Amniotic epithelial cell (primary cell): ENCODE measurements around the gene ADAM20.
"Not testable (repeated sequence)": the region's sequence is repeated elsewhere in the genome, so short reads cannot be mapped to it uniquely, and the experiment has no call there.

Experiments used
- DNase-seq: peaks from one replicate; pipeline ENCODE4 v3.0.0-alpha.2; 2010; ENCODE audit warnings: low read depth

Gene ADAM20

GRCh38 chr14:70534904-70535303, at the start of gene ADAM20:
Gene ADAM20, minus strand, starts transcription at chr14:70535004. Its CDS starts 10,247 bp downstream, at chr14:70524757.
- no peak for DNase-seq

DNA sequence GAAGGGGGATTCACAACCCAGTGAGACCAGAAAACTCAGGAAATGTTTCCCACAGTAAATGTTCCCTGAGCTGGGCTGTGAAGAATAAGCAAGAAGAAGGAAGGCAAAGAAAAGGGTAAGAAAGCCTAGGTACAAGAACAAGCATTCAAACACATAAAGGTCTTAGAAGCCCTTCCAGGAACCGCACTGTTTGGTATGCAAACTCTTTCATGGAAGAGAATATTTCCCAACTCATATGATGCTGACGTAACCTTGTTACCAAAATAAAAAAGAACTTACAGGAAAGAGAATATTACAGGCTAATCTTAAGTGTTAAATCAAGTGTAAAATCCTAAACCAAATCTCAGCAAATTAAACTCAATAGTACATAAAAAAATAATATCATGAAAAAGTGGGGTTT, 42.1 kb upstream of the ADAM20 start:
- DNase-seq, result peak; percentile 34

GRCh38 chr14:70573050-70573449, 38.2 kb upstream of the ADAM20 start:
- no peak for DNase-seq

- no peak for DNase-seq
Observed at GRCh38 chr14:70571139-70571538, 36.3 kb upstream of the ADAM20 start.

DNA sequence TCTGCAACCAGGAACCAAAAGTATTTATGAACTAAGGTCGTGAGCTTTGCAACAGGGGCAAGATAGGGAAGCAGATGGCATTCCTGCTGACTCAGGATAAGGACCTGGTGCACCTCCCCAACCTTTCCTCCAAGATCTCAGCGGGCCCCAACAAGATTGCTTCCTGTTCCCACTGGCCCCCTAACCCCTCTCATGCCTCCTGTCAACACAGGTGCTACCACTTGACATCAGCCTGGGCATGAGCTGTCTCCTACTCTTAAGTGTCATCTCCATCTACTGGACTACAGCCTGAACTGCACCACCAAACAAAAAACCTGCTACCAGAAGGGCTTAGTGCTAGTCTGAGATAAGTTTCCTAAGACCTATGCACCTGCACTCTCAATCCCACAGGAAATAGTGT, 33.0 kb upstream of the ADAM20 start:
- DNase-seq, result peak; percentile 48

- no peak for DNase-seq
Observed at GRCh38 chr14:70563869-70564268, 29.1 kb upstream of the ADAM20 start.

GRCh38 chr14:70563417-70563816, 28.6 kb upstream of the ADAM20 start:
- no peak for DNase-seq

- no peak for DNase-seq
Observed at GRCh38 chr14:70558356-70558755, 23.6 kb upstream of the ADAM20 start.

DNA sequence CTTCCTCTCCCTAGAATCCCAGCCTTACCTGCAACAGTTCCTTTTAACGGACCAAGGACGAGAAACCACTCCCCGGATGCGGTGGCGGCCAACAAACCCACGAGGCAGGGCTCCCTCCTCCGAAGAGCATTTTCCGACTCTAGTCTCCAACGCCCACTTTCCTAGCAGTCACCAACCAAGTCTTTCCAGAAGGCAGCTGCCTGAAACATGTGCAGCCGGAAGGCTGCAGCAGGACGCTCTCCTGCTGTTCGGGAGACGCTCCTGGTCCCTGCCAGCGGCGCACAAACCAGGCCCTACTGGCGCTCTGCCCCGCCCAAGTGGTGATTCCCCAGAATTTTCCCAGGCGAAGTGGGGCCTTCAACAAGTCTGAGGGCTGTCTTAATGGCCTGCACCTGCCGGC, 21.1 kb upstream of the ADAM20 start:
- DNase-seq, result peak; percentile 5

DNA sequence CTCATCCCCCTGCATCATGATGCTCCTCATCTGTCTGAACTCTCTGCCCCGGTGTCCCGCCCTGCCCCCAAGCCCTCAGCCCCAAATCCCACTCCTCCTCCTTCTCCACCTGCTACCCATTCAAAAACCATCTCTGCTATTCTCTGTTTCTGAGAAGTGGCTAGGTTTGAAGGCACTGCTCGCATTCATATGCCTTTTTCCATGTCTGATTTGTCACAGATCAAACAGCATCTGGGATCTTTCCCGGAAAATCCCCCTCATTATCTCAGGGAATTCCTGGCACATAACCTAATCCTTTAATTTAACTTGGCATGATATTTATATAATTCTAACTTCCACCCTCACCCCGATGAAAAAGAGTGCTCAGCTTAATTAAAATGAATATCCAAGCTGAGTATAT, 3.3 kb upstream of the ADAM20 start:
- no peak for DNase-seq

DNA sequence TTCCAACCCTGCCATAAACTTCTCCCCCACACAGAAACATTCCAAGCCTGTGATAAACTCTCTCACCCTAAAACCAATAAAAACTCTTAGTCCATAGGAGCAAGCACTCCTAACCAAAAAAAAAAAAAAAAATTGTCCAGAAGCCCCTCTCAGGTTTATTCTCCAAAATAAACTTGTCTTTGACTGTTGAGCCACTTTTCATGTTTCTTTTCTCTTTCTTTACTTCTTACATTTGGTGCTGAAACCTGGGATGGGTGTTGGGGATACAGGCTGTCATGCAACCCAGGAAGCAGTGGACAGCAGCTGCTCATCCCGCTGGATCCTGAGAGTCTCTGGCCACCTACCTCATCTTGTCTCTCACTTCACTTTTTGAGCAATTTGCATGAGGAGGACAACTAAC, 2.0 kb upstream of the ADAM20 start:
- DNase-seq, result no peak

DNA sequence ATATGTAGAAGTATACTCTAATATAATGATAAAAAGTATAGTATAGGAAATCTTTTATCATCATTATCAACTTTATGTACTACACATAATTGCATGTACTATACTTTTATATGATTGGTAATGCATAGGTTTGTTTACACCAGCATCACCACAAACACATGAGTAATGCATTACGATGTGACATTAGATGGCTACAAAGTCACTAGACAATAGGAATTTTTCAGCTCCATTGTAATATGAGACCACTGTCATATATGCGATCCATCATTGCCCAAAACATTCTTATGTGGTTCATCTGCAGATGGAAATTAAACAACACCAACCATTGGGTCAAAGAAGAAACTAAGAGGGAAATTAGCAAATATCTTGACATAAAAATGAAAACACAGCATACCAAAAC, 4.4 kb downstream of the ADAM20 start:
- DNase-seq, result no peak

DNA sequence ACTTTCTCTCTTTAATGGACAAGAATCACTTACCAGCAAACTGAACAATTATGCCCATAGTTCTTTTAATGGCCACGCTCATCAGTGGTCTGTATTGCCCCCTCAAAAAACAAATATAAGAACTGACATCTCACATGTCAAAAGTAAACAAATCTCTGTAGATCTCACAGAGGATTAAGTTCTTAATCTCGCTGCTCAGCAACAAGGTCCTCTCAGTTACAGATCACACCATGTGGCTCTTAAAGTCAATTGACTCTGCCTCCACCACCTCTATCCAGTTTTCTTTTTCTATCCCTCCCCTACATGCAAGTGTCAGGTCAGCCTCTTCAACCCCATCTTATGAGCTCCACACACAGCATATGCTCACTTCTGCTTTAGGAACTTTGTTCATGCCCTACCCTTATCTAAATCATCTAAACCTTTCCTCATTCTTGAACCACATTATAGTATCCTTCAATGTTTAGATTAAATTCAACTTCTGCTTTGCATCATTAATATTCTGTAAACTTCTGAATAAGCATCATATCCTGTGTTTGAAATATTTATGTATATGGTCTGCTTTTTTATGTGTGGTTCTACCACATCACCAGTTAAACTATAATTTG, 7.2 kb downstream of the ADAM20 start:
- DNase-seq, result no peak

GRCh38 chr14:70525691-70526090, 9.1 kb downstream of the ADAM20 start:
- DNase-seq, result no peak

- no peak for DNase-seq
Observed at GRCh38 chr14:70515811-70516210, 19.0 kb downstream of the ADAM20 start.

GRCh38 chr14:70514168-70515069, 20.4 kb downstream of the ADAM20 start:
- DNase-seq, result peak; percentile 9

DNA sequence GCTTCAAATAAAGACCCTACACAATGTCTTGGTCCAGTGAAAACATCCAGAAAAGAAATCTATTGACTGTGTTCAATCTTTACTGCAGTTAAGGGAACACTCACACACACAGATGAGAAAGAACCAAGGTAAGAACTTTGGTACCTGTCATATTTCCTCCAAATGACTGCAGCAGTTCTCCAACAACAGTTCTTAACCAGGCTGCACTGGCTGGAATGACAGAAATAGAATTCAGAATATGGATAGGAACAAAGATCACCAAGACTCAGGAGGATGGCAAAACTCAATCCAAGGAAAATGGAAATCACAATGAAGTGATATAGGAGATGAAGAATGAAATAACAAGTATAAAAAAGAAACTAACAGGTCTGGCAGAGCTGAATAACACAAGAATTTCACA, 36.6 kb downstream of the ADAM20 start:
- no peak for DNase-seq

DNA sequence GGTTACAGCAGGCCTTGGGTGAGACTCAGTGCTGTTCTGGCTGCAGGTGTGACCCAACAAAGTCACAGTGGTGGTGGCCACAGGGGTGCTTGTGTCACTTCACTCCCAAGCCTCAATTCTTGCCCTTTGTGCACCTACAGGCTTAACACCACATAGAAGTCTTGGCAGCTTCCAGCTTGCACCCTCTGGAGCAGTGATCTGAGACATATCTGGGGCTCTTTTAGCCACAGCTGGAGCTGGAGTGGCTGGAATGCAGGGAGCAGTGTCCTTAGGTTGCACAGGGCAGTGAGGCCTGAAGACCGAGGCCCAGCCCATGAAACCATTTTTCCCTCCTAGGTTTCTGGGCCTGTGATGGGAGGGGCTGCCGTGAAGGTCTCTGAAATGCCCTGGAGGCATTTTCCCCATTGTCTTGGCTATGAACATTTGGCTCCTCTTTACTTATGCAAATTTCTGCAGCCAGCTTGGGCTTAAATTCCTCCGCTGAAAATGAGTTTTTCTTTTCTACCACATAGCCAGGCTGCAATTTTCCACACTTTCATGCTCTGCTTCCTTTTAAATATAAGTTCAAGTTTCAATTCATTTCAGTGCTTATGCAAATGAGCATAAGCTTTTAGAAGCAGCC, 45.1 kb downstream of the ADAM20 start:
- no peak for DNase-seq

GRCh38 chr14:70477356-70478105, 57.3 kb downstream of the ADAM20 start:
- not testable (repeated sequence) for DNase-seq

DNA sequence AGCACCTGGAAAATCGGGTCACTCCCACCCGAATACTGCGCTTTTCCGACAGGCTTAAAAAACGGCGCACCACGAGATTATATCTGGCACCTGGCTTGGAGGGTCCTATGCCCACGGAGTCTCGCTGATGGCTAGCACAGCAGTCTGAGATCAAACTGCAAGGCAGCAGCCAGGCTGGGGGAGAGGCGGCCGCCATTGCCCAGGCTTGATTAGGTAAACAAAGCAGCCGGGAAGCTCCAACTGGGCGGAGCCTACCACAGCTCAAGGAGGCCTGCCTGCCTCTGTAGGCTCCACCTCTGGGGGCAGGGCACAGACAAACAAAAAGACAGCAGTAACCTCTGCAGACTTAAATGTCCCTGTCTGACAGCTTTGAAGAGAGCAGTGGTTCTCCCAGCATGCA, 59.3 kb downstream of the ADAM20 start:
- not testable (repeated sequence) for DNase-seq

DNA sequence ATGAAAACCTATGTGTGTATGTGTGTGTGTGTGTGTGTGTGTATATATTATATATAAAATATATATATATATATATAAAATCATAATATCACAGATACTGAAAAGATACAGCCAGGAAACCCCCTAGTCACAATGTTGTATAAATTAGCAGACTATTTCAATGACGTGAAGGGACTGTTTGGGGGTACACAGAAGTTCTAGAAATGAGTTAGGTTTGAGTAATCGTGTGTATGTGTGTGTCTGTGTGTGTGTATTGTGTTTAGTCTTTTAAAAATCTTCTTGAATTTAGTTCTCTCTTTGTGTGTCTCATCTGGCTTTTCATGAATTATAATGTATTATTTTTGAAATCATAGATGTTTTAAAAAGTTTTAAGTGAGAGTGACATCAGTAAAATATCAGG, 61.0 kb downstream of the ADAM20 start:
- DNase-seq, result no peak
